DOHH2 (cell line): ENCODE results near the gene CDCA5.

ENCODE experiments used
- H3F3A ChIP-seq: fragments of 200-600 bp; sonication (generic), shearing (Covaris generic); 2 replicates; pipeline ENCODE4 v1.6.0; 2016; ENCODE audit warnings: antibody characterized with exemption, mild to moderate bottlenecking; ENCODE audit not compliant: control insufficient read depth, insufficient read depth
- H3K27ac ChIP-seq: fragments of 200-600 bp; sonication (generic); 2 replicates; pipeline ENCODE4 v1.5.1; 2014; ENCODE audit warnings: low read depth, mild to moderate bottlenecking, low read length, moderate library complexity
- H3K27me3 ChIP-seq: fragments of 200-600 bp; sonication (generic); 2 replicates; pipeline ENCODE4 v1.6.1; 2014; ENCODE audit warnings: mild to moderate bottlenecking, low read length, mixed read lengths; ENCODE audit not compliant: control insufficient read depth
- H3K36me3 ChIP-seq: fragments of 200-600 bp; sonication (generic); 2 replicates; pipeline ENCODE4 v1.6.1; 2014; ENCODE audit warnings: mild to moderate bottlenecking, low read length, moderate library complexity, mixed read lengths; ENCODE audit not compliant: control insufficient read depth
- H3K4me1 ChIP-seq: fragments of 200-600 bp; sonication (generic); 2 replicates; pipeline ENCODE4 v1.6.1; 2014; ENCODE audit warnings: mild to moderate bottlenecking, low read length, mixed read lengths; ENCODE audit not compliant: control insufficient read depth
- H3K4me2 ChIP-seq: fragments of 200-600 bp; sonication (generic); 2 replicates; pipeline ENCODE4 v1.6.0; 2014; ENCODE audit warnings: mild to moderate bottlenecking, low read length, moderate library complexity
- H3K4me3 ChIP-seq: fragments of 200-600 bp; sonication (generic); 2 replicates; pipeline ENCODE4 v1.5.1; 2014; ENCODE audit warnings: mild to moderate bottlenecking, low read length, mixed read lengths
- H3K79me2 ChIP-seq: fragments of 200-600 bp; sonication (generic); 2 replicates; pipeline ENCODE4 v1.6.1; 2014; ENCODE audit warnings: mild to moderate bottlenecking, low read length, mixed read lengths; ENCODE audit not compliant: control insufficient read depth
- H3K9me2 ChIP-seq: fragments of 200-600 bp; sonication (generic); replicated peaks from 2 replicates; pipeline ENCODE4 v1.6.1; 2014; ENCODE audit warnings: mild to moderate bottlenecking, low read length, mixed read lengths; ENCODE audit not compliant: control insufficient read depth
- H3K9me3 ChIP-seq: fragments of 200-600 bp; sonication (generic); 2 replicates; pipeline ENCODE4 v1.6.1; 2014; ENCODE audit warnings: antibody characterized with exemption, low read length, mixed read lengths; ENCODE audit not compliant: control insufficient read depth, insufficient read depth
- H4K20me1 ChIP-seq: fragments of 200-600 bp; sonication (generic); 2 replicates; pipeline ENCODE4 v1.6.0; 2014; ENCODE audit warnings: low read depth, mild to moderate bottlenecking, antibody characterized with exemption, low read length, moderate library complexity; ENCODE audit not compliant: control insufficient read depth, insufficient read depth
- CTCF ChIP-seq: fragments of 200-600 bp; sonication (generic); IDR thresholded peaks from one replicate; pipeline ENCODE4 v1.5.1; 2014; ENCODE audit warnings: antibody characterized with exemption, mild to moderate bottlenecking, low read depth, low read length; ENCODE audit not compliant: poor library complexity, severe bottlenecking
- EZH2phosphoT487 ChIP-seq: fragments of 200-600 bp; sonication (generic); IDR thresholded peaks from 2 replicates; pipeline ENCODE4 v1.6.1; 2017; ENCODE audit warnings: borderline replicate concordance, mild to moderate bottlenecking, antibody characterized with exemption, low read length, moderate library complexity, mixed read lengths

The CDCA5 gene

GRCh38 chr11:65107751-65108468 is 24.1 kb upstream of the CDCA5 start:
- Histone ChIP-seq H3K27me3 (no peaks in the 10 kb centered on the region), H3K4me1 (peaks cover 19% of the 10 kb centered on the region), H3K27ac (no peak overlapping the region), H3K4me3 (no peak overlapping the region), H3K79me2 (peaks cover 26% of the 10 kb centered on the region), H3F3A (peaks cover 5% of the 10 kb centered on the region; the same call in 1 of the 2 replicates), H3K36me3 (peaks cover 40% of the 10 kb centered on the region), H3K9me3 (no peaks in the 10 kb centered on the region), H3K4me2 (no peak overlapping the region), H4K20me1 (no peaks in the 10 kb centered on the region), H3K9me2 (no peaks in the 10 kb centered on the region)
- no peak for TF ChIP-seq EZH2phosphoT487
- no peak for TF ChIP-seq CTCF

GRCh38 chr11:65107078-65107477 is 23.2 kb upstream of the CDCA5 start:
- H3K9me2 ChIP-seq = no peaks in the 10 kb centered on the region
- H4K20me1 ChIP-seq = no peaks in the 10 kb centered on the region
- H3K36me3 ChIP-seq = peaks cover 40% of the 10 kb centered on the region
- H3F3A ChIP-seq = 0 out of 2 replicates have a peak, but pooled peaks cover 3% of the 10 kb centered on the region
- no peak for TF ChIP-seq EZH2phosphoT487
- TF ChIP-seq CTCF = no peak
- no peak overlapping the region for H3K4me3 ChIP-seq
- H3K27me3 ChIP-seq = no peaks in the 10 kb centered on the region
- H3K4me2 ChIP-seq = no peak overlapping the region
- H3K79me2 ChIP-seq = peaks cover 23% of the 10 kb centered on the region
- H3K9me3 ChIP-seq = no peaks in the 10 kb centered on the region
- H3K4me1 ChIP-seq = peaks cover 16% of the 10 kb centered on the region
- H3K27ac ChIP-seq = no peak overlapping the region

- H3K79me2 ChIP-seq = peaks cover 22% of the 10 kb centered on the region
- no peaks in the 10 kb centered on the region for H3K27me3 ChIP-seq
- TF ChIP-seq EZH2phosphoT487 (no peak), CTCF (no peak)
- H3K4me1 ChIP-seq = no peaks in the 10 kb centered on the region
- H3K9me3 ChIP-seq = no peaks in the 10 kb centered on the region
- no peak overlapping the region for H3K27ac ChIP-seq
- H3K4me2 ChIP-seq = no peak overlapping the region
- no peaks in the 10 kb centered on the region for H3F3A ChIP-seq
- no peaks in the 10 kb centered on the region for H3K9me2 ChIP-seq
- peaks cover 27% of the 10 kb centered on the region; the same call in 1 of the 2 replicates for H3K36me3 ChIP-seq
- H4K20me1 ChIP-seq = no peaks in the 10 kb centered on the region
- no peak overlapping the region for H3K4me3 ChIP-seq
These were observed 20.8 kb upstream of the CDCA5 start for GRCh38 chr11:65104628-65105027.
